ENCODE results near the gene XXYLT1. TPM values are rescaled to one million over a fixed set of nuclear protein-coding genes. Genes with fewer than 3 reads are reported as not detected.

The XXYLT1 gene
- total and polyA plus RNA-seq, 2 of the 4 experiments (the other 2 are of a cell fraction), result 14.7 to 18.1 TPM

DNA sequence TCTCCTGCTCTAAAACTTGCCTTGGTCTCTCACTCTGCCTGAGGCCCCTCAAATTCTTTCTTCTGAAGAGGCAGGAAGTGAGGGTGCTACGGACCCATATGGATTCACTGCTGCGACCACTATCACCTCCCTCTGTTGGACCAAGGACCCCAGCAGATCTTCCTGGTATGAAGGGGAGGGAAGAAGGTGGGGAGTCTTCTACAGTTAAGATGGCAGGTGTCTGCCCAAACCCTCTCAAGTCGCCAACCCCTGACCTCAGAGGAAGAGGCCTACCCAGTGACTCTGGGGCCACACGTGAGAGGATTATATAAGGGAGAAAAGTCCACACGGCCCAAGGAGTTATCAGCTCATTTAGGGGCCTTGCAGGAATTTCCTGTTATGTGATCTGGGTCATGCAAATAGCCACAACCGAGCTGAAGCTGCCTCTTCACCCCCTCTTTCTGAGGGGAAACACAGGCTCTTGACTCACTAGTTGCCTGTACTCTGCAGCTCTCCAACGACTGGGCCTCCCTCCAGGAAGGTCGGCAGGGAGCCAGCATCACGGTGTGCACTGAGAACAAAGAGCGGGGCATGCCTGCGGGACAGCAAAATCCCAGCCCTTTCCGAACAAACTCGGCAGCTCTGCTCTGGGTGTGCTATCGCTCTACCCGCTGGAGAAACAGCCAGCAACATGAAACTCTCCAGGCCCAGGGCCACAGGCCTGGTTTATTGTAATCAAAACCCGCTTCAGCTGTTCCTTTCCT is 116.0 kb downstream of the XXYLT1 start:
- Histone ChIP-seq H4K5ac (ENCODE audit: low read depth, low read length) (peak overlapping the region; percentile 84), H3K4me3 (ENCODE audit: insufficient read depth, low read depth, low read length) (no peak overlapping the region), H3K9me1 (ENCODE audit: insufficient read depth, low read length) (peaks cover 52% of the 10 kb centered on the region), H4K91ac (ENCODE audit: insufficient read depth, low read depth, low read length) (peak overlapping the region; percentile 93), H2BK20ac (ENCODE audit: low read depth, low read length) (peak overlapping the region; percentile 88), H3K23ac (ENCODE audit: low read depth, low read length) (peak overlapping the region; percentile 93), H2AK5ac (ENCODE audit: low read depth, low read length) (peak overlapping the region; percentile 97), H3K4ac (ENCODE audit: low read depth, low read length) (peak overlapping the region; percentile 96), H2BK5ac (ENCODE audit: low read depth, low read length, poor library complexity, severe bottlenecking) (peak overlapping the region; percentile 91), H3K18ac (ENCODE audit: low read depth, low read length) (peak overlapping the region; percentile 85), H3K36me3 (ENCODE audit: control insufficient read depth, insufficient read depth, low read length) (no peaks in the 10 kb centered on the region), H4K20me1 (ENCODE audit: insufficient read depth, low read length) (no peaks in the 10 kb centered on the region), H2AK9ac (replicated peaks; ENCODE audit: low read depth, low read length, poor library complexity) (peak overlapping the region; percentile 73), H2AFZ (replicated peaks; ENCODE audit: low read length, poor library complexity) (peak overlapping the region; percentile 73), H3K56ac (ENCODE audit: extremely low read depth, insufficient read depth, low read length) (peak overlapping the region; percentile 74), H3K4me1 (ENCODE audit: control insufficient read depth, insufficient read depth, low read length) (peaks cover 46% of the 10 kb centered on the region), H2BK120ac (ENCODE audit: low read depth, low read length) (peak overlapping the region; percentile 91), H3K27me3 (ENCODE audit: control insufficient read depth, insufficient read depth, low read length) (no peaks in the 10 kb centered on the region), H3K27ac (ENCODE audit: insufficient read depth, low read length) (peak overlapping the region; percentile 95), H4K8ac (ENCODE audit: low read depth in 2 of 2, low read length in 2 of 2) (peak overlapping the region; percentile 82 to 95), H3K79me1 (ENCODE audit: low read depth in 1 of 2, low read length in 2 of 2) (peaks cover 21 to 61% of the 10 kb centered on the region in 2 experiments), H3K4me2 (ENCODE audit: low read depth, low read length) (peak overlapping the region; percentile 55), H3K14ac (replicated peaks; ENCODE audit: low read depth, low read length) (peak overlapping the region; percentile 82), H3K9ac (ENCODE audit: low read depth, low read length) (peak overlapping the region; percentile 57), H2BK15ac (ENCODE audit: low read depth, low read length) (peak overlapping the region; percentile 96; the same call in 2 of the 3 replicates), H3K9me3 (ENCODE audit: control insufficient read depth, insufficient read depth, low read length) (no peaks in the 10 kb centered on the region)
- no TSS peak for BruUV-seq (replicated peaks)
- dilution Hi-C loops (cut with HindIII; ENCODE audit: low sequenced_read_pairs, unreplicated experiment) (no loop called here), intact Hi-C loops (cut with micrococcal nuclease) (loop anchor here (2.0 to 10.0 kb wide), 3 partner anchors 48 to 468 kb away; no protein-coding TSS in a partner anchor), in situ Hi-C loops (cut with MboI; ENCODE audit: low sequenced_read_pairs) (no loop called here)
- ATAC-seq (ENCODE audit: low read depth) (peak; percentile 73), DNase-seq (peak; percentile 97)
- POLR2A ChIA-PET (ENCODE audit: unreplicated experiment), result interaction anchor here (0.7 to 1.1 kb wide), 2 partner anchors 33 to 40 kb away, joined by 3 read pairs; no protein-coding TSS in a partner anchor
- WGBS, 2 experiments (ENCODE audit: extremely low coverage in 2 of 2, insufficient read length in 1 of 2), result no CpG with 5 or more reads among the region's 16 CpGs
- CTCF ChIA-PET, result interaction anchor here (0.6 kb wide), 1 partner anchor 106 kb away, joined by 3 read pairs; no protein-coding TSS in a partner anchor
- TF ChIP-seq CEBPB (IDR thresholded peaks at IDR 0.05; ENCODE audit: low read depth, low read length) (peak; percentile 9; the same call in 1 of the 2 replicates), RFX5 (IDR thresholded peaks at IDR 0.05; ENCODE audit: low read depth, low read length) (peak; percentile 67; the same call in 1 of the 2 replicates), BHLHE40 (IDR thresholded peaks at IDR 0.05; ENCODE audit: low read depth, low read length) (peak; percentile 90), SMC3 (IDR thresholded peaks at IDR 0.05; ENCODE audit: low read depth, low read length) (0 out of 2 replicates have a peak, but pooled peaks have one; percentile 17), NFE2L2 (IDR thresholded peaks at IDR 0.05; ENCODE audit: low read depth, low read length) (no peak), MAZ (IDR thresholded peaks at IDR 0.05; ENCODE audit: borderline replicate concordance, low read depth, low read length) (peak; percentile 33; the same call in 1 of the 2 replicates), CHD1 (IDR thresholded peaks at IDR 0.05; ENCODE audit: low read depth, low read length) (no peak), RAD21 (IDR thresholded peaks at IDR 0.05; ENCODE audit: low read length) (no peak), MAFK (IDR thresholded peaks at IDR 0.05; ENCODE audit: low read depth, low read length) (no peak), MXI1 (IDR thresholded peaks at IDR 0.05; ENCODE audit: borderline replicate concordance, low read depth, low read length) (peak; percentile 41; the same call in 1 of the 2 replicates), FOS (IDR thresholded peaks at IDR 0.05; ENCODE audit: low read depth, low read length) (0 out of 2 replicates have a peak, but pooled peaks have one; percentile 3)
- TF ChIP-seq, protein P1, sequence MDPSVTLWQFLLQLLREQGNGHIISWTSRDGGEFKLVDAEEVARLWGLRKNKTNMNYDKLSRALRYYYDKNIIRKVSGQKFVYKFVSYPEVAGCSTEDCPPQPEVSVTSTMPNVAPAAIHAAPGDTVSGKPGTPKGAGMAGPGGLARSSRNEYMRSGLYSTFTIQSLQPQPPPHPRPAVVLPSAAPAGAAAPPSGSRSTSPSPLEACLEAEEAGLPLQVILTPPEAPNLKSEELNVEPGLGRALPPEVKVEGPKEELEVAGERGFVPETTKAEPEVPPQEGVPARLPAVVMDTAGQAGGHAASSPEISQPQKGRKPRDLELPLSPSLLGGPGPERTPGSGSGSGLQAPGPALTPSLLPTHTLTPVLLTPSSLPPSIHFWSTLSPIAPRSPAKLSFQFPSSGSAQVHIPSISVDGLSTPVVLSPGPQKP (IDR thresholded peaks at IDR 0.05; ENCODE audit: borderline replicate concordance, low read depth, low read length), result no peak
- TF ChIP-seq, protein P2, sequence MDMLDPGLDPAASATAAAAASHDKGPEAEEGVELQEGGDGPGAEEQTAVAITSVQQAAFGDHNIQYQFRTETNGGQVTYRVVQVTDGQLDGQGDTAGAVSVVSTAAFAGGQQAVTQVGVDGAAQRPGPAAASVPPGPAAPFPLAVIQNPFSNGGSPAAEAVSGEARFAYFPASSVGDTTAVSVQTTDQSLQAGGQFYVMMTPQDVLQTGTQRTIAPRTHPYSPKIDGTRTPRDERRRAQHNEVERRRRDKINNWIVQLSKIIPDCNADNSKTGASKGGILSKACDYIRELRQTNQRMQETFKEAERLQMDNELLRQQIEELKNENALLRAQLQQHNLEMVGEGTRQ (IDR thresholded peaks at IDR 0.05; ENCODE audit: low read depth, low read length), result no peak

All from IMR-90 (cell line).